GM12878 (cell line): ENCODE measurements around the gene KLF12. TPM values are rescaled to one million over a fixed set of nuclear protein-coding genes. Genes with fewer than 3 reads are reported as not detected.

ENCODE experiments used
- ATAC-seq: fragments of 200-7000 bp; cut with Tn5 transposase; 3 replicates; pipeline ENCODE4 v1.9.1; 2020; ENCODE audit warnings: mild to moderate bottlenecking, moderate library complexity
- BruUV-seq: library from RNA; stranded (reverse); fragments of 400-500 nt; replicated peaks from 2 replicates; lab custom pipeline; 2021; lab: Mats Ljungman, UMichigan
- CTCF ChIA-PET: fragments of 300-600 bp; sonication (Branson Sonifier 250); formaldehyde crosslinking; extraction: SDS; loops from one replicate; lab custom pipeline; 2021; ENCODE audit warnings: inconsistent platforms; lab: Yijun Ruan, JAX
- POLR2A ChIA-PET: fragments of 350-600 bp; formaldehyde crosslinking; extraction: SDS; loops from one replicate; lab custom pipeline; 2021; ENCODE audit warnings: inconsistent platforms; lab: Charles Lee
- RAD21 ChIA-PET: fragments of 300-600 bp; sonication (Branson Sonifier 250); formaldehyde crosslinking; loops from one replicate; lab custom pipeline; 2023; ENCODE audit warnings: antibody characterized with exemption; ENCODE audit not compliant: unreplicated experiment; lab: Charles Lee
- SMC1A ChIA-PET: fragments of 300-600 bp; sonication (Branson Sonifier 250); formaldehyde crosslinking; loops from one replicate; lab custom pipeline; 2023; ENCODE audit not compliant: unreplicated experiment, uncharacterized antibody; lab: Charles Lee
- DNase-seq: peaks from one replicate; pipeline ENCODE4 v3.0.0-alpha.2; 2011; ENCODE audit warnings: low read depth, low spot score
- FAIRE-seq: peaks from 3 replicates; lab custom pipeline; 2011; peaks lifted over from hg19 to GRCh38; lab: Jason Lieb, UNC
- H2AFZ ChIP-seq: 2 replicates; pipeline ENCODE4 v1.6.0; 2011; ENCODE audit warnings: low read depth, low read length, control low read depth; ENCODE audit not compliant: control insufficient read depth
- H3K27ac ChIP-seq: 2 replicates; pipeline ENCODE4 v1.5.1; 2011; ENCODE audit warnings: control low read depth; ENCODE audit not compliant: control insufficient read depth, insufficient read depth
- H3K27me3 ChIP-seq, 2 experiments: replicated peaks in 1 of 2; 2 replicates each; pipeline versions ENCODE4 v1.6.0 to v1.6.1; 2011; ENCODE audit warnings: low read length in 1 of 2; ENCODE audit not compliant: control insufficient read depth in 2 of 2, insufficient read depth in 2 of 2
- H3K36me3 ChIP-seq, 2 experiments: 2 replicates each; pipeline ENCODE4 v1.5.1; 2011; ENCODE audit warnings: low read length in 1 of 2; ENCODE audit not compliant: control insufficient read depth in 2 of 2, insufficient read depth in 2 of 2
- H3K4me1 ChIP-seq: 2 replicates; pipeline ENCODE4 v1.6.1; 2011; ENCODE audit warnings: mild to moderate bottlenecking, low read length, moderate library complexity, mixed read lengths; ENCODE audit not compliant: control insufficient read depth, insufficient read depth
- H3K4me2 ChIP-seq: 2 replicates; pipeline ENCODE4 v1.6.0; 2011; ENCODE audit warnings: control low read depth; ENCODE audit not compliant: control insufficient read depth, insufficient read depth
- H3K4me3 ChIP-seq: fragments of 200-600 bp; sonication (generic); 2 replicates; pipeline ENCODE4 v1.5.1; 2016
- H3K79me2 ChIP-seq: 2 replicates; pipeline ENCODE4 v1.6.0; 2011; ENCODE audit warnings: low read length; ENCODE audit not compliant: control insufficient read depth, insufficient read depth
- H3K9ac ChIP-seq: 2 replicates; pipeline ENCODE4 v1.8.0; 2011; ENCODE audit warnings: low read length, control low read depth, mixed read lengths; ENCODE audit not compliant: control insufficient read depth, insufficient read depth
- H3K9me3 ChIP-seq: replicated peaks from 3 replicates; pipeline ENCODE4 v1.5.1; 2011; ENCODE audit warnings: mild to moderate bottlenecking, low read length; ENCODE audit not compliant: control insufficient read depth, insufficient read depth
- H4K20me1 ChIP-seq: 2 replicates; pipeline ENCODE4 v1.6.0; 2011; ENCODE audit not compliant: control insufficient read depth, insufficient read depth
- BHLHE40 ChIP-seq, 2 experiments: fragments of 450-650 bp in 1 of 2; IDR thresholded peaks; 2 replicates each; pipeline ENCODE4 v1.6.1; 2011 to 2017; ENCODE audit warnings: low read depth in 2 of 2, borderline replicate concordance in 1 of 2, improper control_type of control experiment in 1 of 2, low read length in 1 of 2, mild to moderate bottlenecking in 1 of 2
- FOXM1 ChIP-seq: IDR thresholded peaks from 2 replicates; pipeline ENCODE4 v1.6.1; 2012; ENCODE audit warnings: low read depth, mild to moderate bottlenecking, inconsistent platforms, low read length, moderate library complexity
- HDAC2 ChIP-seq: fragments of 200-600 bp; sonication (generic); IDR thresholded peaks from 2 replicates; pipeline ENCODE4 v1.6.1; 2017
- IRF4 ChIP-seq: IDR thresholded peaks from 2 replicates; pipeline ENCODE4 v1.6.1; 2011; ENCODE audit warnings: low read depth, low read length
- KAT2A ChIP-seq: conservative IDR thresholded peaks from 2 replicates; pipeline ENCODE4 v1.6.1; 2011; ENCODE audit warnings: low read depth, low read length; ENCODE audit not compliant: control insufficient read depth
- MAX ChIP-seq: IDR thresholded peaks from 2 replicates; pipeline ENCODE4 v1.6.1; 2012; ENCODE audit warnings: low read depth, low read length, improper control_type of control experiment
- MYB ChIP-seq: fragments of 150-350 bp; IDR thresholded peaks from 2 replicates; pipeline ENCODE4 v1.6.1; 2014; ENCODE audit warnings: mild to moderate bottlenecking, low read depth, low read length, borderline replicate concordance
- NFIC ChIP-seq: IDR thresholded peaks from 2 replicates; pipeline ENCODE4 v1.6.1; 2012; ENCODE audit warnings: low read depth, mild to moderate bottlenecking, inconsistent platforms, low read length, moderate library complexity
- PAX8 ChIP-seq: fragments of 450-650 bp; IDR thresholded peaks from 2 replicates; pipeline ENCODE4 v1.6.1; 2017; ENCODE audit warnings: mild to moderate bottlenecking, moderate library complexity
- RCOR1 ChIP-seq: conservative IDR thresholded peaks from 2 replicates; pipeline ENCODE4 v1.6.1; 2012; ENCODE audit warnings: low read depth, low read length, improper control_type of control experiment
- SUZ12 ChIP-seq: fragments of 200-600 bp; sonication (generic); IDR thresholded peaks from one replicate; pipeline ENCODE4 v1.6.1; 2018; ENCODE audit warnings: antibody characterized with exemption, mild to moderate bottlenecking; ENCODE audit not compliant: unreplicated experiment
- YBX1 ChIP-seq: fragments of 450-650 bp; IDR thresholded peaks from 2 replicates; pipeline ENCODE4 v1.6.1; 2016; ENCODE audit warnings: antibody characterized with exemption
- ZNF24 ChIP-seq: fragments of 450-650 bp; IDR thresholded peaks from 2 replicates; pipeline ENCODE4 v1.6.1; 2017; ENCODE audit warnings: antibody characterized with exemption, mild to moderate bottlenecking
- ZNF384 ChIP-seq: IDR thresholded peaks from 2 replicates; pipeline ENCODE4 v1.6.1; 2012; ENCODE audit warnings: low read depth, mild to moderate bottlenecking, low read length, improper control_type of control experiment, borderline replicate concordance
- WGBS: methylation state at CpG from one replicate; pipeline ENCODE4 v1.1.6; 2016; ENCODE audit warnings: low lambda C conversion rate; ENCODE audit not compliant: insufficient replicate concordance, insufficient coverage; ENCODE audit errors: missing lambda C conversion rate; 5-methylcytosine and 5-hydroxymethylcytosine counted together
- in situ Hi-C: fragments of 300-500 bp; cut with MboI; formaldehyde crosslinking; loops from 9 replicates; pipeline ENCODE4 v1.14.3; 2018; ENCODE audit warnings: mixed read lengths
- intact Hi-C: fragments of 100-400 bp; cut with micrococcal nuclease; formaldehyde crosslinking; loops from one replicate; pipeline ENCODE4 v1.14.2; 2022; ENCODE audit not compliant: unreplicated experiment
- polyA plus RNA-seq, 11 experiments: library from polyadenylated mRNA; depleted of rRNA in 4 of 11; unstranded in 6 of 11; stranded (reverse) in 5 of 11; fragments of >200 nt; fragmentation: Nextera tagmentation in 4 of 11; fragmentation: Illumina TruSeq in 1 of 11; extraction: Ambion mirVana in 4 of 11; extraction: Trizol in 1 of 11; gene quantifications; 1 replicate in 1 of 11; 2 replicates in 10 of 11; pipeline versions ENCODE4 v1.2.1 to v1.2.3, GENCODE V29; 2011 to 2016; ENCODE audit warnings: inconsistent platforms in 2 of 11, missing spikeins in 2 of 11, low read depth in 1 of 11
- total RNA-seq, 4 experiments: library from RNA; depleted of rRNA in 3 of 4; stranded (reverse); fragments of >200 nt in 3 of 4; fragmentation: Illumina TruSeq in 1 of 4; extraction: Trizol in 1 of 4; gene quantifications; 2 replicates each; pipeline versions ENCODE4 v1.2.1 to v1.2.3, GENCODE V29; 2013 to 2021
- TF ChIP-seq, protein P1 (sequence below): IDR thresholded peaks from 2 replicates; pipeline ENCODE4 v1.6.1; 2012; ENCODE audit warnings: improper control_type of control experiment, low read depth, low read length; ENCODE audit not compliant: insufficient replicate concordance
- TF ChIP-seq, protein P2 (sequence below): fragments of 150-350 bp; IDR thresholded peaks from 2 replicates; pipeline ENCODE4 v1.6.1; 2014; ENCODE audit warnings: mild to moderate bottlenecking, low read depth, low read length

The KLF12 gene
- total and polyA plus RNA-seq, 10 of the 15 experiments (the other 5 are each of a cell fraction or from before 2014, with no cell fraction given): 0.11 to 11.4 (median 0.98) TPM

GRCh38 chr13:74169676-74170075, 35.5 kb upstream of the KLF12 start:
- in situ Hi-C loops (no loop called here), intact Hi-C loops (no loop called here)
- ChIA-PET SMC1A (interaction anchor here (0.5 to 1.7 kb wide), 2 partner anchors 11 to 82 kb away, joined by 3 read pairs; no protein-coding TSS in a partner anchor), RAD21 (no interaction called here), CTCF (interaction anchor here (0.9 kb wide), 1 partner anchor 319 kb away, joined by 3 read pairs; no protein-coding TSS in a partner anchor), POLR2A (no interaction called here)
- no peak overlapping the region for H2AFZ ChIP-seq
- ATAC-seq (no peak), FAIRE-seq (no peak), DNase-seq (no peak)
- no peak for TF ChIP-seq MAX
- TF ChIP-seq, protein P1, sequence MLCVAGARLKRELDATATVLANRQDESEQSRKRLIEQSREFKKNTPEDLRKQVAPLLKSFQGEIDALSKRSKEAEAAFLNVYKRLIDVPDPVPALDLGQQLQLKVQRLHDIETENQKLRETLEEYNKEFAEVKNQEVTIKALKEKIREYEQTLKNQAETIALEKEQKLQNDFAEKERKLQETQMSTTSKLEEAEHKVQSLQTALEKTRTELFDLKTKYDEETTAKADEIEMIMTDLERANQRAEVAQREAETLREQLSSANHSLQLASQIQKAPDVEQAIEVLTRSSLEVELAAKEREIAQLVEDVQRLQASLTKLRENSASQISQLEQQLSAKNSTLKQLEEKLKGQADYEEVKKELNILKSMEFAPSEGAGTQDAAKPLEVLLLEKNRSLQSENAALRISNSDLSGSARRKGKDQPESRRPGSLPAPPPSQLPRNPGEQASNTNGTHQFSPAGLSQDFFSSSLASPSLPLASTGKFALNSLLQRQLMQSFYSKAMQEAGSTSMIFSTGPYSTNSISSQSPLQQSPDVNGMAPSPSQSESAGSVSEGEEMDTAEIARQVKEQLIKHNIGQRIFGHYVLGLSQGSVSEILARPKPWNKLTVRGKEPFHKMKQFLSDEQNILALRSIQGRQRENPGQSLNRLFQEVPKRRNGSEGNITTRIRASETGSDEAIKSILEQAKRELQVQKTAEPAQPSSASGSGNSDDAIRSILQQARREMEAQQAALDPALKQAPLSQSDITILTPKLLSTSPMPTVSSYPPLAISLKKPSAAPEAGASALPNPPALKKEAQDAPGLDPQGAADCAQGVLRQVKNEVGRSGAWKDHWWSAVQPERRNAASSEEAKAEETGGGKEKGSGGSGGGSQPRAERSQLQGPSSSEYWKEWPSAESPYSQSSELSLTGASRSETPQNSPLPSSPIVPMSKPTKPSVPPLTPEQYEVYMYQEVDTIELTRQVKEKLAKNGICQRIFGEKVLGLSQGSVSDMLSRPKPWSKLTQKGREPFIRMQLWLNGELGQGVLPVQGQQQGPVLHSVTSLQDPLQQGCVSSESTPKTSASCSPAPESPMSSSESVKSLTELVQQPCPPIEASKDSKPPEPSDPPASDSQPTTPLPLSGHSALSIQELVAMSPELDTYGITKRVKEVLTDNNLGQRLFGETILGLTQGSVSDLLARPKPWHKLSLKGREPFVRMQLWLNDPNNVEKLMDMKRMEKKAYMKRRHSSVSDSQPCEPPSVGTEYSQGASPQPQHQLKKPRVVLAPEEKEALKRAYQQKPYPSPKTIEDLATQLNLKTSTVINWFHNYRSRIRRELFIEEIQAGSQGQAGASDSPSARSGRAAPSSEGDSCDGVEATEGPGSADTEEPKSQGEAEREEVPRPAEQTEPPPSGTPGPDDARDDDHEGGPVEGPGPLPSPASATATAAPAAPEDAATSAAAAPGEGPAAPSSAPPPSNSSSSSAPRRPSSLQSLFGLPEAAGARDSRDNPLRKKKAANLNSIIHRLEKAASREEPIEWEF: no peak
- no peak for TF ChIP-seq SUZ12
- TF ChIP-seq FOXM1: no peak
- TF ChIP-seq HDAC2: no peak
- TF ChIP-seq, protein P2, sequence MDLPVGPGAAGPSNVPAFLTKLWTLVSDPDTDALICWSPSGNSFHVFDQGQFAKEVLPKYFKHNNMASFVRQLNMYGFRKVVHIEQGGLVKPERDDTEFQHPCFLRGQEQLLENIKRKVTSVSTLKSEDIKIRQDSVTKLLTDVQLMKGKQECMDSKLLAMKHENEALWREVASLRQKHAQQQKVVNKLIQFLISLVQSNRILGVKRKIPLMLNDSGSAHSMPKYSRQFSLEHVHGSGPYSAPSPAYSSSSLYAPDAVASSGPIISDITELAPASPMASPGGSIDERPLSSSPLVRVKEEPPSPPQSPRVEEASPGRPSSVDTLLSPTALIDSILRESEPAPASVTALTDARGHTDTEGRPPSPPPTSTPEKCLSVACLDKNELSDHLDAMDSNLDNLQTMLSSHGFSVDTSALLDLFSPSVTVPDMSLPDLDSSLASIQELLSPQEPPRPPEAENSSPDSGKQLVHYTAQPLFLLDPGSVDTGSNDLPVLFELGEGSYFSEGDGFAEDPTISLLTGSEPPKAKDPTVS: no peak
- no peak for TF ChIP-seq MYB
- no peak for TF ChIP-seq PAX8
- TF ChIP-seq YBX1: no peak
- TF ChIP-seq BHLHE40 (IDR thresholded peaks at IDR 0.05; ENCODE audit: borderline replicate concordance in 1 of 2, low read depth in 2 of 2, low read length in 1 of 2): no peak
- no peak for TF ChIP-seq KAT2A
- TF ChIP-seq ZNF384: no peak
- TF ChIP-seq NFIC: no peak
- TF ChIP-seq RCOR1: no peak
- no peak for TF ChIP-seq ZNF24
- no peak for TF ChIP-seq IRF4
- H3K4me2 ChIP-seq: no peak overlapping the region
- H3K27me3 ChIP-seq: no peaks in the 10 kb centered on the region; a peak in 1 of 4 replicates
- H3K36me3 ChIP-seq: no peaks in the 10 kb centered on the region
- 0% methylated on average over 1 of the region's 1 CpG for WGBS
- H3K9me3 ChIP-seq: no peaks in the 10 kb centered on the region
- no peaks in the 10 kb centered on the region for H4K20me1 ChIP-seq
- no peak overlapping the region for H3K27ac ChIP-seq
- no peaks in the 10 kb centered on the region for H3K4me1 ChIP-seq
- no peak overlapping the region for H3K9ac ChIP-seq
- H3K79me2 ChIP-seq: no peaks in the 10 kb centered on the region
- no peak overlapping the region for H3K4me3 ChIP-seq
- BruUV-seq: no TSS peak
